ENCODE results near the gene BTN2A1. TPM values are rescaled to one million over a fixed set of nuclear protein-coding genes. Genes with fewer than 3 reads are reported as not detected.

Gene BTN2A1
- total and polyA plus RNA-seq, 9 of the 15 experiments (the other 6 are each of a cell fraction or from before 2014, with no cell fraction given): 6.7 to 22.1 (median 16.4) TPM

DNA sequence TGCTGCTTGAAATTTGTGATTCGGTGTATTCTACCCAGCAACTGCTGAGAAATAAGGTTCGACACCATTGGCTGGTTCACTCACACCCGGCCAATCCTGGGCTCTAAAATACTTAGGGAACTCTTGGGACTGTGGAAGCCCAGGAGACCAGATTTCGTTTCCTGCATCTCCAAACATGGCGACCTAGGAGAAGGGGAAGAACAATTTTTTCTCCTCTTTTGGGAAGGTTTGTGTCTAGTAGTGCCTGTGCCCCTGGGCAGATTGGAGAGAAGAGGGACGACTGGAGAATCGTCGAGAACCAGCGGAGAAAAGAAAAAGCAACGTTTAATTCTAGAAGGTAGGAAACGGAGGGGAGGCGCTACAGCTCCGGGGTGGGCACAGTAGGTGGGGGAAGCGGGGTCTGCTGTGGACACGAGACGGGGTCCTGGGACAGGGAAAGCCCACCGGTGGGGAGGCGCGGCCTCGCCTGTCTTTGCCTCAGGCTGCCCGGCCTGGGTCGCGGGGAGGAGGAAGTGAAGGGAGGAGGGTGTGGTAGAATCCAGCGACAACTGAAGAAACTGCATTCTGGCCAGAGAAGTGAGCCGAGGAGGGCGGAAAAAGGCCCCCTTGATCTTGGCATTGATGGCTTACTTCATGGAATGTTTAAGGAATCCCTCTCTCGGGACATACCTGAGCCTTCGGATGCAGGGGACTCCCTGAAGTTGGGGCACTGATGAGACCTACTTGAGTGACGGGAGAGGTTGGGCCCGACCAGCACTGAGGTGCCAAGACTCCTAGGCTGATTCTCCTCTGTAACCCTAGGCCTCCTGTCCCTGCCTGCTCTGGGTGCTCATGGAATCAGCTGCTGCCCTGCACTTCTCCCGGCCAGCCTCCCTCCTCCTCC lies at the start of gene BTN2A1 (continued):
- TF ChIP-seq, protein P1, sequence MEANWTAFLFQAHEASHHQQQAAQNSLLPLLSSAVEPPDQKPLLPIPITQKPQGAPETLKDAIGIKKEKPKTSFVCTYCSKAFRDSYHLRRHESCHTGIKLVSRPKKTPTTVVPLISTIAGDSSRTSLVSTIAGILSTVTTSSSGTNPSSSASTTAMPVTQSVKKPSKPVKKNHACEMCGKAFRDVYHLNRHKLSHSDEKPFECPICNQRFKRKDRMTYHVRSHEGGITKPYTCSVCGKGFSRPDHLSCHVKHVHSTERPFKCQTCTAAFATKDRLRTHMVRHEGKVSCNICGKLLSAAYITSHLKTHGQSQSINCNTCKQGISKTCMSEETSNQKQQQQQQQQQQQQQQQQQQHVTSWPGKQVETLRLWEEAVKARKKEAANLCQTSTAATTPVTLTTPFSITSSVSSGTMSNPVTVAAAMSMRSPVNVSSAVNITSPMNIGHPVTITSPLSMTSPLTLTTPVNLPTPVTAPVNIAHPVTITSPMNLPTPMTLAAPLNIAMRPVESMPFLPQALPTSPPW (CRISPR knock-in tag; IDR thresholded peaks at IDR 0.05): peak; percentile 52; the same call in 1 of the 2 replicates
- TF ChIP-seq, protein P2, sequence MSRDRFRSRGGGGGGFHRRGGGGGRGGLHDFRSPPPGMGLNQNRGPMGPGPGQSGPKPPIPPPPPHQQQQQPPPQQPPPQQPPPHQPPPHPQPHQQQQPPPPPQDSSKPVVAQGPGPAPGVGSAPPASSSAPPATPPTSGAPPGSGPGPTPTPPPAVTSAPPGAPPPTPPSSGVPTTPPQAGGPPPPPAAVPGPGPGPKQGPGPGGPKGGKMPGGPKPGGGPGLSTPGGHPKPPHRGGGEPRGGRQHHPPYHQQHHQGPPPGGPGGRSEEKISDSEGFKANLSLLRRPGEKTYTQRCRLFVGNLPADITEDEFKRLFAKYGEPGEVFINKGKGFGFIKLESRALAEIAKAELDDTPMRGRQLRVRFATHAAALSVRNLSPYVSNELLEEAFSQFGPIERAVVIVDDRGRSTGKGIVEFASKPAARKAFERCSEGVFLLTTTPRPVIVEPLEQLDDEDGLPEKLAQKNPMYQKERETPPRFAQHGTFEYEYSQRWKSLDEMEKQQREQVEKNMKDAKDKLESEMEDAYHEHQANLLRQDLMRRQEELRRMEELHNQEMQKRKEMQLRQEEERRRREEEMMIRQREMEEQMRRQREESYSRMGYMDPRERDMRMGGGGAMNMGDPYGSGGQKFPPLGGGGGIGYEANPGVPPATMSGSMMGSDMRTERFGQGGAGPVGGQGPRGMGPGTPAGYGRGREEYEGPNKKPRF (IDR thresholded peaks at IDR 0.05; ENCODE audit: low read depth, low read length): no peak
- TF ChIP-seq, protein P3, sequence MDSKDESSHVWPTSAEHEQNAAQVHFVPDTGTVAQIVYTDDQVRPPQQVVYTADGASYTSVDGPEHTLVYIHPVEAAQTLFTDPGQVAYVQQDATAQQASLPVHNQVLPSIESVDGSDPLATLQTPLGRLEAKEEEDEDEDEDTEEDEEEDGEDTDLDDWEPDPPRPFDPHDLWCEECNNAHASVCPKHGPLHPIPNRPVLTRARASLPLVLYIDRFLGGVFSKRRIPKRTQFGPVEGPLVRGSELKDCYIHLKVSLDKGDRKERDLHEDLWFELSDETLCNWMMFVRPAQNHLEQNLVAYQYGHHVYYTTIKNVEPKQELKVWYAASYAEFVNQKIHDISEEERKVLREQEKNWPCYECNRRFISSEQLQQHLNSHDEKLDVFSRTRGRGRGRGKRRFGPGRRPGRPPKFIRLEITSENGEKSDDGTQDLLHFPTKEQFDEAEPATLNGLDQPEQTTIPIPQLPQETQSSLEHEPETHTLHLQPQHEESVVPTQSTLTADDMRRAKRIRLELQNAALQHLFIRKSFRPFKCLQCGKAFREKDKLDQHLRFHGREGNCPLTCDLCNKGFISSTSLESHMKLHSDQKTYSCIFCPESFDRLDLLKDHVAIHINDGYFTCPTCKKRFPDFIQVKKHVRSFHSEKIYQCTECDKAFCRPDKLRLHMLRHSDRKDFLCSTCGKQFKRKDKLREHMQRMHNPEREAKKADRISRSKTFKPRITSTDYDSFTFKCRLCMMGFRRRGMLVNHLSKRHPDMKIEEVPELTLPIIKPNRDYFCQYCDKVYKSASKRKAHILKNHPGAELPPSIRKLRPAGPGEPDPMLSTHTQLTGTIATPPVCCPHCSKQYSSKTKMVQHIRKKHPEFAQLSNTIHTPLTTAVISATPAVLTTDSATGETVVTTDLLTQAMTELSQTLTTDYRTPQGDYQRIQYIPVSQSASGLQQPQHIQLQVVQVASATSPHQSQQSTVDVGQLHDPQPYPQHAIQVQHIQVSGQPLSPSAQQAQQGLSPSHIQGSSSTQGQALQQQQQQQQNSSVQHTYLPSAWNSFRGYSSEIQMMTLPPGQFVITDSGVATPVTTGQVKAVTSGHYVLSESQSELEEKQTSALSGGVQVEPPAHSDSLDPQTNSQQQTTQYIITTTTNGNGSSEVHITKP (IDR thresholded peaks at IDR 0.05; ENCODE audit: partially characterized antibody): peak; percentile 84
- TF ChIP-seq PATZ1 (CRISPR knock-in tag; IDR thresholded peaks at IDR 0.05; ENCODE audit: borderline replicate concordance): no peak
- no peak for TF ChIP-seq ATF4 (CRISPR knock-in tag; IDR thresholded peaks at IDR 0.05)
- TF ChIP-seq PRMT5 (CRISPR knock-in tag; IDR thresholded peaks at IDR 0.05): no peak
- TF ChIP-seq MAX (CRISPR knock-in tag; IDR thresholded peaks at IDR 0.05): no peak
- peak; percentile 70 for TF ChIP-seq ZBTB12 (CRISPR knock-in tag; IDR thresholded peaks at IDR 0.05)
- peak; percentile 24; the same call in 1 of the 2 replicates for TF ChIP-seq ELF4 (CRISPR knock-in tag; IDR thresholded peaks at IDR 0.05)
- no peak for TF ChIP-seq GMEB1 (CRISPR knock-in tag; IDR thresholded peaks at IDR 0.05)
